BLaER1 treated with 17β-estradiol and CSF1 and Interleukin-3, amounts not matched to agents 10 nM and 100 nM (cell line): ENCODE measurements around the gene MKS1.

ENCODE experiments used
- H3K27ac ChIP-seq, 11 experiments: shearing (Covaris generic); formaldehyde crosslinking; 2 replicates each; pipeline ENCODE4 v1.8.1; 2022
- H3K27me3 ChIP-seq, 11 experiments: shearing (Covaris generic); formaldehyde crosslinking; 2 replicates each; pipeline ENCODE4 v1.8.1; 2022
- H3K36me3 ChIP-seq, 11 experiments: shearing (Covaris generic); formaldehyde crosslinking; 2 replicates each; pipeline ENCODE4 v1.8.1; 2022
- H3K4me1 ChIP-seq, 10 experiments: shearing (Covaris generic); formaldehyde crosslinking; 2 replicates each; pipeline ENCODE4 v1.8.1; 2022
- H3K4me2 ChIP-seq, 11 experiments: shearing (Covaris generic); formaldehyde crosslinking; 2 replicates each; pipeline ENCODE4 v1.8.1; 2022
- H3K4me3 ChIP-seq, 10 experiments: shearing (Covaris generic); formaldehyde crosslinking; 2 replicates each; pipeline ENCODE4 v1.8.1; 2022
- H3K9ac ChIP-seq, 11 experiments: shearing (Covaris generic); formaldehyde crosslinking; 2 replicates each; pipeline ENCODE4 v1.8.1; 2022
- H3K9me3 ChIP-seq, 11 experiments: shearing (Covaris generic); formaldehyde crosslinking; replicated peaks in 1 of 11; 2 replicates each; pipeline ENCODE4 v1.8.1; 2022
- H4K20me1 ChIP-seq, 11 experiments: shearing (Covaris generic); formaldehyde crosslinking; 2 replicates each; pipeline ENCODE4 v1.8.1; 2022
- Cebpa-rat ChIP-seq, 11 experiments: shearing (Covaris generic); IDR thresholded peaks; 2 replicates each; pipeline ENCODE4 v1.8.1; 2022

MKS1 gene

GRCh38 chr17:58219007-58219788, at the start of gene MKS1:
Gene MKS1, minus strand, starts transcription at chr17:58219255. Its CDS starts 25 bp downstream, at chr17:58219230.
- peak within 1 kb of the TSS; percentile 57 to 77 (median 68) for H3K4me3 ChIP-seq
- peak within 1 kb of the TSS; percentile 73 to 83 (median 79) for H3K9ac ChIP-seq
- H3K27me3 ChIP-seq: no peaks in the 10 kb centered on the region
- H3K36me3 ChIP-seq: peaks cover 0 to 11% (median 0%) of the 10 kb centered on the region in 11 experiments; a peak in 4 of 22 replicates
- H3K4me2 ChIP-seq: peak within 1 kb of the TSS; percentile 74 to 94 (median 85)
- TF ChIP-seq Cebpa-rat (IDR thresholded peaks at IDR 0.05): no peak
- H3K27ac ChIP-seq: peak within 1 kb of the TSS; percentile 63 to 85 (median 76)
- H3K9me3 ChIP-seq: no peaks in the 10 kb centered on the region
- peaks cover 10 to 24% (median 20%) of the 10 kb centered on the region in 10 experiments for H3K4me1 ChIP-seq
- no peaks in the 10 kb centered on the region for H4K20me1 ChIP-seq

GRCh38 chr17:58268326-58268725, 49.3 kb upstream of the MKS1 start:
- no peak overlapping the region for H3K9ac ChIP-seq
- H3K4me1 ChIP-seq: 0 out of 20 replicates have a peak, but pooled peaks cover 0 to 3% (median 0%) of the 10 kb centered on the region in 10 experiments
- H4K20me1 ChIP-seq: no peaks in the 10 kb centered on the region
- H3K36me3 ChIP-seq: no peaks in the 10 kb centered on the region
- TF ChIP-seq Cebpa-rat (IDR thresholded peaks at IDR 0.05): no peak
- no peak overlapping the region for H3K27ac ChIP-seq
- no peak overlapping the region for H3K4me3 ChIP-seq
- H3K27me3 ChIP-seq: no peaks in the 10 kb centered on the region
- H3K4me2 ChIP-seq: no peak overlapping the region
- 0 out of 22 replicates have a peak, but pooled peaks cover 0 to 7% (median 0%) of the 10 kb centered on the region in 11 experiments for H3K9me3 ChIP-seq

- Histone ChIP-seq H3K27ac (no peak overlapping the region), H4K20me1 (no peaks in the 10 kb centered on the region), H3K4me2 (no peak overlapping the region), H3K9me3 (0 out of 22 replicates have a peak, but pooled peaks cover 0 to 7% (median 0%) of the 10 kb centered on the region in 11 experiments), H3K27me3 (no peaks in the 10 kb centered on the region), H3K4me1 (no peaks in the 10 kb centered on the region), H3K9ac (no peak overlapping the region), H3K36me3 (no peaks in the 10 kb centered on the region), H3K4me3 (no peak overlapping the region)
- TF ChIP-seq Cebpa-rat (IDR thresholded peaks at IDR 0.05): no peak
Observed at GRCh38 chr17:58267347-58268324, 48.6 kb upstream of the MKS1 start.

DNA sequence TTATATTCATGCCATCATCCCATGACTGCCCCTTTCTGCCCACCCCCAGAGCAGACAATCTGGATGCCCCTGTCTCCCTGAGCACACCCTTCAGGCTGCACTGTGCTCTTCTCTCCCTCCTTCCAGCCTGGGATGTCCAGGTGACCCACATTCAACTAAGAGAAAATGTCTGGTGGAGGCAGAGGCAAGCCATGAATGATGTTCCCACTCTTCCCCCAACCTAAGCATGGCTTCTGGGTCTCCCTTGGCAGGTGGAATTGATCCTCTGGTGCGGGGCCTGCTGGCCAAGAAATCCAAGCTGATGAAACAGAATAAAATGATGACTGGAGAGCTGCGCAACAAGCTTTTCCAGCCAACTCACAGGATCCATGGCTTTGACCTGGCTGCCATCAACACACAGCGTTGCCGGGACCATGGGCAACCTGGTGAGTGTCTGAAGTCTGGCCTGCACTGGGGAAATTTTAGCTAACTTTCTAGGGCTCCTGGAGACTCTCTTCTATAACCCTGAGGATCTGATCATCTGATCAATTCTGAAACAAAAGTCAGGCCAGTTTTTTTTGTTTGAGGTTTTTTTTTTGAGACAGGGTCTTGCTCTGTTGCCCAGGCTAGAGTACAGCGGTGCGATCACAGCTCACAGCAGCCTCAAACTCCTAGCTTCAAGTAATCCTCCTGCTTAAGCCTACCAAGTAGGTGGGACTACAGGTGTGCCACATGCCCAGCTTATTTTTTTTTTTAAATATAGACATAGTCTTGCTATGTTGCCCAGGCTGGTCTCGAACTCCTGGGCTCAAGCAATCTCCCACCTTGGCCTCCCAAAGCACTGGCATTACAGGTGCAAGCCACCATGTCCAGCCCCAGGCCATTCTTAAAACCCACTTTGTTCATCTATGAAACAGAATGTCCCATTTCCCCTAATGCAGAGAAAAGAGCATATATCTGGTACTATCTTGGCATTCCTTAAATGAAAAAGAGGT, 47.1 kb upstream of the MKS1 start:
- no peak overlapping the region for H3K4me2 ChIP-seq
- no peaks in the 10 kb centered on the region for H3K27me3 ChIP-seq
- H3K27ac ChIP-seq: no peak overlapping the region
- no peak for TF ChIP-seq Cebpa-rat (IDR thresholded peaks at IDR 0.05)
- H3K4me1 ChIP-seq: no peaks in the 10 kb centered on the region
- H3K9ac ChIP-seq: no peak overlapping the region
- H3K36me3 ChIP-seq: no peaks in the 10 kb centered on the region
- H4K20me1 ChIP-seq: no peaks in the 10 kb centered on the region
- H3K9me3 ChIP-seq: 0 out of 22 replicates have a peak, but pooled peaks cover 0 to 7% (median 0%) of the 10 kb centered on the region in 11 experiments
- no peak overlapping the region for H3K4me3 ChIP-seq

- Histone ChIP-seq H4K20me1 (no peaks in the 10 kb centered on the region), H3K9me3 (0 out of 22 replicates have a peak, but pooled peaks cover 0 to 7% (median 0%) of the 10 kb centered on the region in 11 experiments), H3K27me3 (no peaks in the 10 kb centered on the region), H3K4me2 (no peak overlapping the region), H3K9ac (no peak overlapping the region), H3K27ac (no peak overlapping the region), H3K36me3 (no peaks in the 10 kb centered on the region), H3K4me3 (no peak overlapping the region), H3K4me1 (no peaks in the 10 kb centered on the region)
- no peak for TF ChIP-seq Cebpa-rat (IDR thresholded peaks at IDR 0.05)
Observed at GRCh38 chr17:58265271-58265670, 46.2 kb upstream of the MKS1 start.

DNA sequence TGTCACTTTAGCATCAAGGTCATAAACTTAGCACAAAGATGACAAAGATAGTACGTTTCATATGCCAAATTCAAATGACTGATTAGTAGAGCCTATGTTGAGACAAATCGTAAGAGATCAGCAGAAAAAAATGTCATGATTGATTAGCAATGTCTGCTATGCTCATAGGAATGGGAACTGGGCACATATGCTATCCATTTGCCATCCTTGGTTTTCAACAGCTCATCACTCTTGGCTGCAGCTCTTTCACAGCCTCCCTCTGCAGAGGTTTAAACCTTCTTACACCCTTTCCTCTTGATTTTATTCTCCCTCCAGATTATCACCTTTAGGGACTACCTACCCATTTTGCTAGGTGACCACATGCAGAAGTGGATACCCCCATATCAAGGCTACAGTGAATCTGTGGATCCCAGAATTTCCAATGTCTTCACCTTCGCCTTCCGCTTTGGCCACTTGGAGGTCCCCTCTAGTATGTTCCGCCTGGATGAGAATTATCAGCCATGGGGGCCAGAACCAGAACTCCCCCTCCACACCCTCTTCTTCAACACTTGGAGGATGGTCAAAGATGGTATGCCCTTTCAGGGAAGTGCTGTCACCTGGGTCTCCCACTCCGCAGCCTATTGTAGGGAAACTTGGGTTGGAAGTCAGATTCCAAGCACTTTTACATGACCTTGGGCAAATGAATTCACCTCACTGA, 45.5 kb upstream of the MKS1 start:
- H3K27ac ChIP-seq: no peak overlapping the region
- H3K36me3 ChIP-seq: no peaks in the 10 kb centered on the region
- no peaks in the 10 kb centered on the region for H3K27me3 ChIP-seq

GRCh38 chr17:58263773-58264172, 44.7 kb upstream of the MKS1 start:
- H4K20me1 ChIP-seq: no peaks in the 10 kb centered on the region
- H3K9ac ChIP-seq: no peak overlapping the region
- H3K4me3 ChIP-seq: no peak overlapping the region
- no peaks in the 10 kb centered on the region for H3K4me1 ChIP-seq
- H3K27ac ChIP-seq: no peak overlapping the region
- H3K4me2 ChIP-seq: no peak overlapping the region
- H3K36me3 ChIP-seq: no peaks in the 10 kb centered on the region
- H3K9me3 ChIP-seq: 0 out of 22 replicates have a peak, but pooled peaks cover 0 to 7% (median 0%) of the 10 kb centered on the region in 11 experiments
- H3K27me3 ChIP-seq: no peaks in the 10 kb centered on the region
- no peak for TF ChIP-seq Cebpa-rat (IDR thresholded peaks at IDR 0.05)

More for the DNA sequence above, 45.5 kb upstream of the MKS1 start:
- H3K9ac ChIP-seq: no peak overlapping the region
- no peak for TF ChIP-seq Cebpa-rat (IDR thresholded peaks at IDR 0.05)
- H4K20me1 ChIP-seq: no peaks in the 10 kb centered on the region
- H3K4me2 ChIP-seq: no peak overlapping the region
- no peak overlapping the region for H3K4me3 ChIP-seq
- H3K4me1 ChIP-seq: no peaks in the 10 kb centered on the region
- 0 out of 22 replicates have a peak, but pooled peaks cover 0 to 7% (median 0%) of the 10 kb centered on the region in 11 experiments for H3K9me3 ChIP-seq

DNA sequence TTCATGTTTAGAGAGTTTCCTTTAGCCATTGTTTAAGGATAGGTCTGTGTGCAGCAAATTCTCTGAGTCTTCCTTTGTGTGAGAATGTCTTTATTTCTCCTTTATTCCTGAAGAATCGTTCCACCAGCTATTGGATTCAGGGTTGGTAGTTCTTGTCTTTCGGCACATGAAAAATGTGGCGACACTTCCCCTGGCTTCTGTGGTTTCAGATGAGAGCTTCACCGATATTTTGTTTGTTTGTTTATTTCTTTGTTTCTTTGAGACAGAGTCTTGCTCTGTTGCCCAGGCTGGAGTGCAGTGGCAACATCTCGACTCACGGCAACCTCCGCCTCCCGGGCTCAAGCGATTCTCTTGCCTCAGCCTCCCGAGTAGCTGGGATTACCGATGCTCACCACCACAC, 43.1 kb upstream of the MKS1 start:
- TF ChIP-seq Cebpa-rat (IDR thresholded peaks at IDR 0.05): no peak
- H3K4me3 ChIP-seq: no peak overlapping the region
- H3K27me3 ChIP-seq: no peaks in the 10 kb centered on the region
- no peaks in the 10 kb centered on the region for H3K4me1 ChIP-seq
- 0 out of 22 replicates have a peak, but pooled peaks cover 0 to 7% (median 0%) of the 10 kb centered on the region in 11 experiments for H3K9me3 ChIP-seq
- H4K20me1 ChIP-seq: no peaks in the 10 kb centered on the region
- H3K27ac ChIP-seq: no peak overlapping the region
- H3K36me3 ChIP-seq: no peaks in the 10 kb centered on the region
- no peak overlapping the region for H3K9ac ChIP-seq
- H3K4me2 ChIP-seq: no peak overlapping the region
